ENCODE measurements around the gene FSCN2.

FSCN2 gene

DNA sequence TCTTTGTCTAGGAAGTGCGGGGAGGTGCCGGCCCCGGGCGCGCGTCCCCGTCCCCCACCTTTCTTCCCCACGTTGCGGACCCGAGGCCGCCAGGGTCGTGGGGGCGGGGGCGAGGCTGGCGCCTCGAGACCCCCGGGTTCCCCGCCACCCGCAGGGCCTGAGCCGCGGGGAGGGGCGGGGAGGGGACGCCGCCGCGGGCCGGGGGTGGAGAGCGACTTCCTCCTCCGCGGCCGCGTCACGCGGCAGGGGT, 13.8 kb upstream of the FSCN2 start:
- DNase-seq = no peak

DNA sequence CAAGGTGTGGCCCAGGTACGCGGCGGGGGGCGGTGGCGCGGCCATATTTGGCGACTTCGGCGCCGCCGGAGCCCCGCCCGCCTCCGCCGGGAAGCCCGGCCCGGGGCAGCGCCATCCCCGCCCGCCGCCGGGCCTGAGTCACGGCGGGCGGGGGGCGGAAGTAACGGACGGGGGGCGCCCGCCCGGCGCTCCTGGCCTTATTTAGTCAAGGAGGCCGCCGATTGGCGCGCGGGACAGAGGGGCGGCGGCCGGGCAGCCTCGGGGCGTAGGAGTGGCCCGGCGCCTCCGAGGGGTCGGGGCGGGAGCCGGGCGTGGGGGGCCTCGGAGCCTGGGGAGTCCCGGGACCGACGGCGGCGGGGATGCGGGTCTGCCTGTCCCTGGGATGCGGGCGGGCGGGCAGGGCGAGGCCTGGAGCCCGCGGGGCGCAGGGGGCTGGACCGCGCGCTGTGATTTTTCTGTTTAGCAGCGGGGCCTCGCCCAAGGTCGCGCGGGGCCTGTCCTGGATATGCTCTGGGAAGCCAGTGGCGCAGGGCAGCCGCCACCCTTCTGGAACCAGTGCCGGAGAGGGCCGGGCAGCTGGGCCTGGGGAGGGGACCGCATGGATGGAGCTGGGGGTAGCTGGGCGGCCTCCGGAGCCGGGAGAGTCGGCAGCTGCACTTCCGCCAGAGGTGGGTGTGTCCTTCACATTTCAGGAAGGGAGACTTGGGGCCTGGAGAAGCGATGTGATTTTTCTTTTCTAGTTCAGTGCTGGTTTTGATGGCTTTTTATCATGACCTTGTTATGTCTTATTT, 13.2 kb upstream of the FSCN2 start:
- peak; percentile 70 for DNase-seq

DNA sequence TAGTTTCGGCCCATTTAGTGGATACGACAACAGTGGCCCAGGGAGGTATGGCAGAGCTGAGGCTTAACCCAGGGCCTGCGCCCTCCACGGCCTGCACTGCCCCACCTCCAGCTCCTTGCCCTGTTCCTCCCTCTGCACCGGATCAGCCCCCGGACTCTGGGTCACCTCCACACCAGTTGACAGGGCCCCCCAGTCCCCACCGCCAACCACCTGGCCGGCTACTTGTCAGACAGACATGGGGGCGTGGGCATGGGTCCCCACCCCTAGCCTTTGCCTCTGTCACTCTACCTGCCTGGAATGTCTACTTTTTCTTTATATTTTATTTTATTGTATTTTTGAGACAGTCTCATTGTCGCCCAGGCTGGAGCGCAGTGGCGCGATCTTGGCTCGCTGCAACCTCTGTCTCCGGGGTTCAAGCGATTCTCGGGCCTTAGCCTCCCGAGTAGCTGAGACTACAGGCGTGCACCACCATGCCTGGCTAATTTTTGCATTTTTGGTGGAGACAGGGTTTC, 12.6 kb upstream of the FSCN2 start:
- no peak for DNase-seq

DNA sequence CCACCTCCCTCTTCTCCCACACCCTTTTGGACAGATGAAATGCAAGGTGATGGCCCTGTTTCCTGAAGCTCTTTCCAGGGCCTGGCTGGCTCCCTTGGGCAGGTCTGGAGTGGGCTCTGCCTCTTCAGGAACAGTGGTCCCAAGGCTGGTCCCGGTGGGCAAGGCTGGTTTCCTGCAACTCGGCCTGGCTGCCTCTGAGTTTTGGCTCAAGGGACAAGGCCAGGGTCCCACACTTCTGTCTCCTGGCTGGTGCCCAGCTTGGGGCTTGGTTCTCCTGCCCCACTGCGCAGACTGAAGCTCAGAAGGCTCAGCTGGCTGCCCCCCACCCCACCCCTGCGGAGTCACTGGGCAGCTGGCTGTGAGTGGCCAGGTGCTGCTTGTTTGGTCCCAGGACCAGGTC, 11.7 kb upstream of the FSCN2 start:
- DNase-seq = no peak

DNA sequence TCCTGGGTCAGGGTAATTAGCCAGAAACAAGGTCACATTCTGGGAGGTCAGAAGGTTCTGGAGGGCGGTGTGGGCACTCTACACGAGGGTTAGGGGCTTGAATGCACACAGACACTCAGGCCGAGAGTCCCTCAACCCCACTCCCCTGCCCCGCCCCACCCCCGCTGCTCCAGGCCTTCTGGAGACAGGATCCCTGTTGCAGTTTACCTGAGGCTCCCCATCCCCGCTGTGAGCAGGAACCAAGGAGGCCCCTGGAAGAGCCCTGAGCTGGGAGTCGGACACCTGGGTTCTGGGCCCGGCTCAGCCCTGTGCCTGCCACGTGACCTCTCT, 11.2 kb upstream of the FSCN2 start:
- no peak for DNase-seq

DNA sequence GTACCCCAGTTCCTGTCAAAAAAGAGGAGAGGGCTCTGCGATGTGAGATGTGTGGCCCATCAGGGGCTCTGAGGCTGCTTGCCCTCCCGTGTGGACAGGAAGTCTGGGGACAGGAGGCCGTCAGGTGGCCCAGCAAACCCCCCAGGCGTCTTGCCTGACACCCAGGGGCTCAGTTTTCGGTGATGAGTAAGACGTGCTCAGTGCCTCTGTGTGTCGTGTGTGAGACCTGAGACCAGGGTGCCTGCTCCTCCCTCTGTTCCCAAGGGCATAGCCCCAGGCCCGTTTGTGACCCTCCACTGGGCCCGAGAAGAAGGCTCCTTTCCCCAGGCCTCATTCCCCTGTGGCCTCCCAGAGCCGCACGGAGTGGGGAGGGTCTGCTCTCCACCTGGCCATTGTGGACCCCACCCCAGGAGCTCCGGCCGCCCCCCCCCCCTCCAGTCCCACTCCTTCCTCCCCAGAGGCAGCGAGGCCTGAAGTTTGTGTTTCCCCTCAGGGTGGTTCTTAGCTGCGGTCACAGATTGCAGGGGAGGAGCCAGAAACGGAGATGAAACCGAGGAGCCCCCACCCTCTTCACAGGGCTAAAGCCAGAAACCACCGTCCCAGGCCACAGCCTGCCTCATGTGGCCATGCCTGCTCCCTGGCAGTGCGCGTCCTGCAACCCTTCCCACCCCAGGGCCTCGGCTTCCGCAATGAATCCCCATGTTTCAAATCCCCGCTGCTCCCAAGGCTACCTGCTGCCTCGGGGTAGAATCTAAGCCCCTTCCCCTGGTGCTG, 10.7 kb upstream of the FSCN2 start:
- no peak for DNase-seq

DNA sequence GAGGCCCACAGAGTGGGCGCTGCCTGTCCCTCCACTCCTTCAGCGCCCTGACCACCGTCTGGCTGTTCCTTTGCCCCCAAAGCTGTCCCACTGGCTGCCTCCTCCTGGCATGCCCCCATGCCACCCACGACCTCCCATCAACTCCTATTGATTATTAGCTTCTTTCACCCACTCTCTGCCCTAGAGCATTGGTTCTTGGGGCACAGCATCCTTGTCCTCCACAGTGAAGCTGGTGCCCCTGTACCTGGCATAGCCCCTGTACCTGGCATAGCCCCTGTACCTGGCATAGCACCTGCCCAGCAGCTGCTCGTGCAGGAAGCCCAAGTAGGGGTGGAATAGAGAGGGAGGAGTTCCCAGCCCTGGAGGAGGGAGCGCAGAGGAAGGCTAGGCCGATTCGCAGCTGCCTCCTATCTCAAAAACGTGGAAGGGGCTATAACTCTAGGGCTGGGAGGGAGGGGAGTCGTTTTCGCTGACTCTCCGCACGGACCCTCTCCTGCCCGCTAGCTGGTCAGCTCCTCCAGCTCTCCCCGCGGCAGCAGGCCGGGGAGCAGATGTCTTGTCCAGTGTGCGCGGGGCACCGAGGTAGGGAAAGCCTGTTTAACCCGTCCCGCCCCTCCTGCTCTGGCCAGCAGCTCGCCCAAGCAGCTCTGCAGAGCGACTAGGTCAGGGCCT, 9.9 kb upstream of the FSCN2 start:
- no peak for DNase-seq

DNA sequence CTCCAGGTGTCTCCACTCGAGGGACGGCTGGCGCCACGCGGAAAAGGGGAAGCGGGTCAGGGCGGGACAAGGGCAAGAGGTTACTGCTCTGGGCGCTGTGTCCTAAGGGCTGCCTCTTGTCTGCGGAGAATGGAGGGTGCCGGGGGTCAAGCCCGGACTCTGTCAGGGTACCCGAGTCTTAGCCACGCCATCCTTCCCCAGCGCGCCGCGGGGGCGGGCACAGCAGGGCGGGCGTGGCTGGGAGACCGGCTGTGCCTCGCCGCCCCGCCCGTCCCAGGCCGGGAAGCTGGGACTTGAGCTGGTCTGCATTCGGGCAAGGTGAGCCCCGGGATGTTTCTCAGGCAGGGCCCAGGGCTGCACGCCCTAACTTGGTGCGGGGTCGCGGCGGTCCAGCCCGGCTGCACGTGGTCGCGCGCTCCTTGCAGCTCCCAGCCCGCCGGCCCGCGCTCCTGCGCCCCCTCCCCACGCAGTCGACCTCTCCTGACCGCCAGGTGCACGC, 9.3 kb upstream of the FSCN2 start:
- no peak for DNase-seq

DNA sequence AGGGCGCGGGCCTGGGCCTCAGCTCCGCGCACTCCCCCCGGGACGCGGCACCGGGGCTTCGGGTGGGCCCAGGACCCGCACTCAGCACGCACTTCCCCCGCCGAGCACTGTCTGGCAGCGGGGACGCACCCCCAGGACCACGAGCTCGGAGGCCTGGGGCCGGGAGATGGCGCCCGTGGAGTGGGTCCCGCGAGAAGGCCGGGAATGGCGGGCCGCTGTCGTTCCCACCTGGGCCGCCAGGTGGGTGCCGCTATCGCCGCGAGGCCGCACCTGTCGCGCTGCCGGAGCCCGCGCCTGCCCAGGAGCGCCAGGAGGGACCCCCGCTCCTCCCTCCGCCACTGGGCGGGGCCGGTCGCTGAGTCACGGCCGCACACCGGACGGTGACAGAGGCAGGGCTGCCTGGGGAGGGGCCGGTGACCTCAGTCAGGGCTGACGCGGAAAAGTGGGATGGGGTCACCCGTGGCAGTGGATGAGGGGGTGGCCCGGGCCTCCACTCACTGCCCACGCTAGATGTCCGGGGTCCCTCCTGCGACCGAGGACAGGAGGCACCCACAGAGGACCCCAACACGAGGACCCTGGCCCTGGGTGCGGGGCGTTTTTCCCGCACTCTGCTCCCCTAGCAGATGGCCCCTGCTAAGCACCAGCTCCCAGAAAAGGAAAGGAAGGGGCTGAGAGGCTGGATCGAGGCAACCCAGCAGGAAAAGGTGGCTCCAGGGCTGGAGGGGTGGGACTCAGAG, 8.7 kb upstream of the FSCN2 start:
- peak; percentile 33 for DNase-seq

DNA sequence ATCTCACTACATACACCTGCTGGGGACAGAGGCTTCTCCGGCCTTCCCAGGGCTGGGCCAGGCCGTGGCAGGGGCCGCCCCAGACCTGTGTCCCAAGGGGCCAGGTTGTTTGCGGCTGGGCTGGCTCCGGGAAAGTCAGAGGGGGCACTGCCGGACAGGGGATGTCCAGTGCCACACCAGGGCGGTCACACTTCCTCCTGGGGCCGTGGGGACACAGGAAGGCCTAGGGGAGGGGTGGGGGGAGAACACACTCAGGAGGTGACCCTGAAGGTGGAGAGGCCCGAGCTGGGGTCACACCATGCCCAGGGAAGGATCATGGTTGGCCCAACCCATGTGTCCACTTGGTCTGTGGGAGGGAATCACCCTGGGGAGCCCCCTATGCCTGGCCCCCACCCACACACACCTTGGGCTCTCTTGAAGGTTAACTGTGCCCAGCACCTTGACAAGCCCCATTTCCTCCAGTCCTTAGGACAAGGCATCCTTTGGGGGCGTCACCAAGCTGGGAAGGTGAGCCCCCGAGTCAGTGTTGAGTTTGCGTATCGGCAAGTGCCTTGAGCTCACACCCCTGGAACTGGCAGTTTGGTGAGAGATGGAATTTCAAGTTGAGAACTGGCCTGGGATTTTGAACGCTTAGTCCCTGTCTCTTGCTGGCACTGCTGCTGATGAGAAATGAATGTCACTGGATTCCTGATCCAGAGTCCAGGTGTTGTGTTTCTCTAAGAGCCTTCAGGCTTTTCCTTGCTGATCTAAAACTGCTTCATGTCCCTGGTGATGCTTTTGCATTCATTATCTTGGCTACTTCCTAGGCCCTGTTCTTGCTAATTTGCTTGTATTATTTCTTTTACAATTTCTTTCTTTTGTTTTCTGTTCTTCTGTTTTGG, 7.9 kb upstream of the FSCN2 start:
- DNase-seq = no peak

DNA sequence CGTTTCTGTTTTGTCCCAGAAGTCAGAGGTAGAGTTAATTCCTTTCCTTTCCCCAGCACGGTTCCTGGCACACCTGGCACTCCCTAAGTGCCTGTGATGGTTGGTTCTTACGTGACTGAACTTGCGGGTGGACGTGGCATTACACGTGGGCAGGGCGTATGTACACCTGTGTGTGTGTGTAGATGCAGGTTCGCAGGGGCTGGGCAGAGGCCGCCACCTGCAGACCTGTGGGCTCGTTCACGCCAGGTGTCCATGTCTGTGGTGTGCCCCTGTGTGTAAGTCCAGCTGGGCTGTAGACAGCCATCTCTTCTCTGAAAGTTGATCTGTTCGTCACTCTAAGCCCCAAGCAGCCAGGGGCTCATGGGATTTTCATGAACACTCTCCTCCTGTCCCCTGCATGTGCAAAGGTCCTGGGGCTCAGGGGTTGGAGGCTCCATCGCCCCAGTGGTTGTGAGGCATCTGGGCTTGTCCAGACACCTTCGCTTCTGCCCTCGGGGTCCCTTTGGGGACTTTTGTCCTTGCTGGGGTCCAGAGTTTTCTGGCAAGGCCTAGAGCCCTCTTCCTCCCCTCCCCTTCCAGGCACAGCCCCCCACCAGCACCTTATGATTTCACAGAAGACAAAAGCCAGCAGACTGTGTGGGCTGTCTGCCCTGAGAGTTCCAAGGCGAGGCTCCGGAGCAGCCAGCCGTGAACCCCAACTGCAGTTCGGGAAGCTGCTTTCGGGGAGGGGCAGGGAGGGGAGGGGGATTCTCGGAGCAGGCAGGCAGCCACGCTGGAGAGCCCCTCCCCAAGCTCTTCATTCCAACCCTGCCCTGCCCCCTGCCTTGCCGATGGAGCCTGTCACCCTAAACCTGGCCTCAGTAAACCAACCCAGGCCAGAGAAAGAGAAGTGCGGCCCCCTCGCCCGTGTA, 5.4 kb upstream of the FSCN2 start:
- peak; percentile 78 for DNase-seq

DNA sequence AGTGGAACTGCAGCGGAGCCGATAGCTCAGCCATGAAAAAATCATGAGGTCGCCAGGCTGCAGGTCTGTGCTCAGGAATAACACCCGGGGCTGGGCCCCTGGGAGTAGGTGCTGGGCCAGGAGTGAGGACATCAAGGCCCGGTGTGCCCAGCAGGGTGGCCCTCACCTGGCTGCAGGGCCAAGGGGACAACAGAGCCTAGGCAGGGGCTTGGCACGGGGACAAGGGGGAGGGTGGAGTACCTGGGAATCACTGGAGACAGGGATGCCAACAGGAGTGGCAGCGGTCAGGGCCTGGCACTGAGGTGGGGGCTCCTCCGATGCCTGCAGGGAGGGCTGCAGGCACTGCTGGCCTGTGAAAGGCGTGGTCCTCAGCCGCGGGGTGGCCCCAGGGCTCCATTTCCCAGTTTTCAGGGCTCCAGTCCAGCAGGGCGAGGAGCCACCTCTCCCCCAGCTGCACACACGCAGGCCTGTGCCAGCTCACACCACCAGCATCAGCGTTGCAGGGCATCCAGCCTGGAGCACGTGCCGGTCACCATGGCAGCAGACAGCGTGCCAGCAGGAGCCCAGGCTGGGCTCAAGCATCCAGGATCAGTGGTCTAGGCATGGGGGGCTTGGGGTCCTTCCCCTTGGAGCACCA, 4.7 kb upstream of the FSCN2 start:
- no peak for DNase-seq

DNA sequence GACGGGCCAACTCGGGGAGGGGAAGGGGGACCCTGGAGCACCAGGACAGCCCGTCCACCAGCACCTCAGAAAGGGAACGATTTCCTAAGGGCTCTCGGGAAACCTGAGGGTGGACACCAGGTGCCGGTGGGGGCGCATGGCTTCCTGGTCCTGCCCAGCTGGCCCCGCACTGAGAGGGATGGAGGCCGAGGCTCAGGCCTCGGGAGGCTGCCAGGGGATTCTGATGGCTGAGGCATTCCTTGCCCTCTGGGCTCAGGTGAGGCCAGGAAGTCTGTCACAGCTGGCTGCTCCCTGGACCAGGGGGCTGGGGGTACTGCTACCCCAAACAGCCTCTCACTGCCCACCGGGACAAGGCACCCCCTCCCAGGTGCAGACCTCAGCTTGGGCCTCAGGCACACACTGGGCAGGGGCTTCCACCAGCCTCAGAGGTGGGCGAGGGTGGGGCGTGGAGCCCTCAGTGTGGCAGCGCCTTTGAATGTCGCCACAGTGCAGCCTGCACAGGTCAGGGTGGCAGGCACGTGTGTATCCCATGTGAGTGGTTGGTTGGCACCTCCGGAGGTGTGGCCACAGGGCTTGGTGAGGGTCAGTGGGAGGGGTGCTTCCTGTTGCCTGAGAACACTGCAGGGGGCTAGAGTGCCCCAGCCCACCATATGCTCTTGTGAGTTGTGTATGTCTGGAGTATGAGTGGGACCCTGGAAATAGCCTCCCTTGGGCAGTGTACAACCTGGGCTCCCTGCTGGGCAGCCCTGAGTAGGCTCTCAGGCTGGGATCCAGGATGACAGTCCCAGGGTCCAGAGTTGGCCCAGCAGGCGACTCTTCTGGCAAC, 3.9 kb upstream of the FSCN2 start:
- DNase-seq = no peak

DNA sequence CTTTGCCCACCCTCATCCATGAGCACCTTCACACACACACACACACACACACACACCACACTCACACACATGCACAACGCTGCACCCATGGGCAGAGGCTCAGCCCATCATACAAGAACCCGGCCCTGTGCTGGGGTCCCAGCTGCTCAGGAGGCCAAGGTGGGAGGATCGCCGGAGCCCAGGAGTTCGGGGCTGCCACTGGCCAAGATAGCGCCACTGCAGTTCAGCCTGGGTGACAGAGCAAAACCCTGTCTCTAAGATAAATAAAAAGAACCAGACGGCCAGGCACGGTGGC, 3.4 kb upstream of the FSCN2 start:
- DNase-seq = no peak

DNA sequence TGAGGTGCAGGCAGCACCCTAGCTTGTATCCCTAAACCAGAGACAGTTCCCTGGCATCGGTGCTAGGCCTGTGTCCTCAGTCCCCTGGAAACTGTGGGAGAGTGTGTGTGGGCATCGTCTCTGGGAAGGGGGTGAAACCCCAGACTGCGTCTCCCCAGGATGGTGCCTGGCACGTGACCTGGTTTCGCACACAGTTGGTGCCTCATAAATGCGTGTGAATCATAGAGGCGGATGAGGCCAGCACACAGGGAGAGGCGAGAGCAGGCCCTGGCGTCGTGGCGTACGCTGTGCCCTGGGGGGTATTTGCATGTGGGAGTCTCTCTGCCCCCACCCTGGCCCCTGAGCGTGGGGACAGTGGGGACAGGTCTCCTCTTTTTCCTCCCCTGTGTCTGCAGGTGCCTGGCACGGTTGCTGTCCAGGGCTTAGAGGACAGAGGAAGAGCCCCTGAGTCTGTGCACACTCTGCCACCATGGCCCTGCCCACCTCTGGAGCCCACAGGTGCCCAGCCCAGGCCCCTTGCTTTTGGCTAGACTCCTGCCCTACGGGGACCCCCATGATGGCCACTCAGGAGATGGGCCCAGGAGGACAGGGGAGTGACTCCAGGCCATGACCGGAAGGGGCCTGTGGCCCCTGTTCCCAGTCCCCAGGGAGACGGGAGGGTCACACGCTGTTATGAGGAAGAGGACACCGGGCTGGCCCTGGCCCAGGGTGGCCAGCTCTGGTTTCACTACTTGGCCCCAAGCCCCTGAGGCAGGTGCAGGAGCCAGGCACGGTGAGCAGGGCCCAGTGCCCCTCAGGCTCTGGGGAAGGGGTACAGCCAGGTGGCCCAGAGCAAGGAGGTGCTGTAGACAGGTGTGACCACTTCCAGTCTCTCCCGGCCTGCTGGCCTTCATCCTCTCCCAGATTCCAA, 1.3 kb upstream of the FSCN2 start:
- no peak for DNase-seq

DNA sequence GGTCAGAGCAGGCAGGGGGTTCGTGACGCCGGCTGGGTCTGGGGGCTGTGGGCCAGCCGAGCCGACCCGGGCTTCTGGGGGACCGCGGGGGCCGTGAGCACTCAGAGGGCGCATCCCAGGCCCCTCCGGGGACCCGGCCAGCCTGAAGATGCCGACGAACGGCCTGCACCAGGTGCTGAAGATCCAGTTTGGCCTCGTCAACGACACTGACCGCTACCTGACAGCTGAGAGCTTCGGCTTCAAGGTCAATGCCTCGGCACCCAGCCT, 140 bp downstream of the FSCN2 start:
- no peak for DNase-seq

DNA sequence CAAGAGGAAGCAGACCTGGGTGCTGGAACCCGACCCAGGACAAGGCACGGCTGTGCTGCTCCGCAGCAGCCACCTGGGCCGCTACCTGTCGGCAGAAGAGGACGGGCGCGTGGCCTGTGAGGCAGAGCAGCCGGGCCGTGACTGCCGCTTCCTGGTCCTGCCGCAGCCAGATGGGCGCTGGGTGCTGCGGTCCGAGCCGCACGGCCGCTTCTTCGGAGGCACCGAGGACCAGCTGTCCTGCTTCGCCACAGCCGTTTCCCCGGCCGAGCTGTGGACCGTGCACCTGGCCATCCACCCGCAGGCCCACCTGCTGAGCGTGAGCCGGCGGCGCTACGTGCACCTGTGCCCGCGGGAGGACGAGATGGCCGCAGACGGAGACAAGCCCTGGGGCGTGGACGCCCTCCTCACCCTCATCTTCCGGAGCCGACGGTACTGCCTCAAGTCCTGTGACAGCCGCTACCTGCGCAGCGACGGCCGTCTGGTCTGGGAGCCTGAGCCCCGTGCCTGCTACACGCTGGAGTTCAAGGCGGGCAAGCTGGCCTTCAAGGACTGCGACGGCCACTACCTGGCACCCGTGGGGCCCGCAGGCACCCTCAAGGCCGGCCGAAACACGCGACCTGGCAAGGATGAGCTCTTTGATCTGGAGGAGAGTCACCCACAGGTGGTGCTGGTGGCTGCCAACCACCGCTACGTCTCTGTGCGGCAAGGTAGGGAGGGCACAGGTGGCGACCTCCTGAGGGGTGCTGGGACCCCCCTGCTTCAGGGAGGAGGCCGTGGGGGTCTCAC, 667 bp downstream of the FSCN2 start:
- DNase-seq = no peak

DNA sequence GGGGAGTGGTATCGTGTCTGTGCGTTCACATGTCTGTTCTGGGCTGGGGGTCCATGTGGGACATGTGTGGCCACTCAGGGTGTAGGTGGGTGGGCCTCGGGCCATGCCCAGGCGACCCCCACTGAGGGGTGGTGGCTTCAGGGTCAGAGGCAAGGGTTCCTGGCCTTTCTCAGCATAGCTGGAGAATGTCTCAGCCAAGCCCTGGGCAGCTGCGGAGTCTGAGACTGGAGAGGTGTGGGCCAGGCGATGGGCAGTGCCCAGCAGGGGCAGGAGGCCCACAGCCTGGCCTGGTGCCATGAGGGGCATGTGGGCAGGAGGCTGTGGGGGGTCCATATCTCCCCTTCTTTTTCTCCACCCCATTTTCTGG, 1.2 kb downstream of the FSCN2 start:
- DNase-seq = no peak

Data from hematopoietic multipotent progenitor cell treated with erythropoietin and hydrocortisone succinate and interleukin-3 and kit ligand, for 4 days (in vitro differentiated cells).